Neural cell (in vitro differentiated cells): ENCODE results near the gene GLE1. TPM values are rescaled to one million over a fixed set of nuclear protein-coding genes. Genes with fewer than 3 reads are reported as not detected.

ENCODE experiments used
- H2AFZ ChIP-seq: fragments of 200-600, 300-800 bp; sonication (generic), shearing (Covaris generic); 2 replicates; pipeline ENCODE4 v1.6.0; 2014; ENCODE audit warnings: low read depth, mild to moderate bottlenecking, antibody characterized with exemption, low read length, moderate library complexity
- H3F3A ChIP-seq: fragments of 200-600 bp; shearing (Covaris generic); 2 replicates; pipeline ENCODE4 v1.6.1; 2016; ENCODE audit warnings: mild to moderate bottlenecking, moderate library complexity, mixed read lengths, antibody characterized with exemption, low read length; ENCODE audit not compliant: insufficient read depth, poor library complexity, severe bottlenecking
- H3K27ac ChIP-seq: fragments of 200-600, 300-800 bp; sonication (generic), shearing (Covaris generic); 2 replicates; pipeline ENCODE4 v1.5.1; 2014; ENCODE audit warnings: mild to moderate bottlenecking, low read length, moderate library complexity
- H3K27me3 ChIP-seq: fragments of 300-800, 200-600 bp; sonication (generic), shearing (Covaris generic); 2 replicates; pipeline ENCODE4 v1.6.0; 2014; ENCODE audit warnings: mild to moderate bottlenecking, low read depth, low read length, moderate library complexity; ENCODE audit not compliant: insufficient read depth
- H3K36me3 ChIP-seq: fragments of 300-800, 200-600 bp; sonication (generic), shearing (Covaris generic); 2 replicates; pipeline ENCODE4 v1.5.1; 2014; ENCODE audit warnings: mild to moderate bottlenecking, antibody characterized with exemption, low read length, moderate library complexity; ENCODE audit not compliant: insufficient read depth
- H3K4me2 ChIP-seq: fragments of 300-800, 200-600 bp; sonication (generic), shearing (Covaris generic); 2 replicates; pipeline ENCODE4 v1.6.0; 2014; ENCODE audit warnings: mild to moderate bottlenecking, low read length
- H3K4me3 ChIP-seq: fragments of 300-800, 200-600 bp; sonication (generic), shearing (Covaris generic); 2 replicates; pipeline ENCODE4 v1.5.1; 2014; ENCODE audit warnings: mild to moderate bottlenecking, low read length, moderate library complexity
- H3K79me2 ChIP-seq: fragments of 200-600 bp; shearing (Covaris generic); replicated peaks from 2 replicates; pipeline ENCODE4 v1.6.0; 2014; ENCODE audit warnings: mild to moderate bottlenecking, low read length, moderate library complexity; ENCODE audit not compliant: insufficient read depth
- H3K9ac ChIP-seq: fragments of 300-800, 200-600 bp; sonication (generic), shearing (Covaris generic); 2 replicates; pipeline ENCODE4 v1.6.1; 2016; ENCODE audit warnings: mild to moderate bottlenecking, low read length, mixed read lengths
- H3K9me2 ChIP-seq: fragments of 200-600 bp; shearing (Covaris generic); 2 replicates; pipeline ENCODE4 v1.6.1; 2016; ENCODE audit warnings: mild to moderate bottlenecking, low read length, mixed read lengths; ENCODE audit not compliant: insufficient read depth
- H3K9me3 ChIP-seq: fragments of 200-600, 300-800 bp; sonication (generic), shearing (Covaris generic); 2 replicates; pipeline ENCODE4 v1.6.1; 2016; ENCODE audit warnings: mild to moderate bottlenecking, mixed run types, low read length, moderate library complexity, mixed read lengths
- H4K20me1 ChIP-seq: fragments of 200-600 bp; shearing (Covaris generic); 2 replicates; pipeline ENCODE4 v1.6.1; 2016; ENCODE audit warnings: mild to moderate bottlenecking, mixed run types; ENCODE audit not compliant: insufficient read depth
- EZH2 ChIP-seq: fragments of 200-600, 300-800 bp; shearing (Covaris generic), sonication (generic); IDR thresholded peaks from 2 replicates; pipeline ENCODE4 v1.6.1; 2014; ENCODE audit warnings: antibody characterized with exemption, low read length, borderline replicate concordance, mild to moderate bottlenecking; ENCODE audit not compliant: insufficient read depth, poor library complexity, severe bottlenecking
- RAD21 ChIP-seq: fragments of 450-650 bp; conservative IDR thresholded peaks from 2 replicates; pipeline ENCODE4 v1.6.1; 2014; ENCODE audit warnings: antibody characterized with exemption, mild to moderate bottlenecking, moderate library complexity
- SMC3 ChIP-seq: fragments of 450-650 bp; conservative IDR thresholded peaks from 2 replicates; pipeline ENCODE4 v1.6.1; 2014; ENCODE audit warnings: antibody characterized with exemption, mild to moderate bottlenecking, moderate library complexity; ENCODE audit not compliant: poor library complexity
- polyA plus RNA-seq: library from polyadenylated mRNA; depleted of rRNA; stranded (reverse); fragments of >200 nt; gene quantifications from 2 replicates; pipeline ENCODE4 v1.2.3, GENCODE V29; 2014
- TF ChIP-seq, protein P1 (sequence below): IDR thresholded peaks from 2 replicates; pipeline ENCODE4 v1.6.1; 2012; ENCODE audit warnings: borderline replicate concordance

Gene GLE1
- polyA plus RNA-seq, 1 donor from 2014 or later, result 29.6 TPM

DNA sequence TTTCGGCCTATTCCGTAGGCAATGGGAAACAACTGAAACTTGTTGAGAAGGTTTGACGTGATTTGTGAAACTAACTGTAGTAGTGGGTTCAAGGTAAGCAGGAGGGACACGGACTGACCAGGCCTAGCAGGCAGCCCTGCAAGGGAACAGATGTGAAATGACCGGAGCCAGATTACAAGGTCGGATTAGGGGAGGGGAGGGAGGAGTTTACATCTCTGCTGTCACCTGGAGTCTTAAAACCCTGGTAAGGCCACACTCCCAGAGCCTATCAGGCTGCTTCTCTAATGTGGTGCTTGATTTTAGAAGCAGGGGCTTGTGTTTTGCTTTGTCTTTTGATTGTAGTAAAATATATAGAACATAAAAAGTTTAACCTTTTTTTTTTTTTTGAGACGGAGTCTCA lies 44.4 kb downstream of the GLE1 start:
- H3K4me3 ChIP-seq, result no peak overlapping the region
- no peaks in the 10 kb centered on the region for H4K20me1 ChIP-seq
- no peak overlapping the region for H3K27ac ChIP-seq
- H3K4me2 ChIP-seq, result no peak overlapping the region
- TF ChIP-seq RAD21, result no peak
- no peaks in the 10 kb centered on the region for H3K36me3 ChIP-seq
- no peaks in the 10 kb centered on the region for H3K9me3 ChIP-seq
- peaks cover 9% of the 10 kb centered on the region for H3F3A ChIP-seq
- no peaks in the 10 kb centered on the region for H3K27me3 ChIP-seq
- no peak overlapping the region for H2AFZ ChIP-seq
- H3K9me2 ChIP-seq, result no peaks in the 10 kb centered on the region
- H3K79me2 ChIP-seq, result peaks cover 15% of the 10 kb centered on the region
- no peak overlapping the region for H3K9ac ChIP-seq

DNA sequence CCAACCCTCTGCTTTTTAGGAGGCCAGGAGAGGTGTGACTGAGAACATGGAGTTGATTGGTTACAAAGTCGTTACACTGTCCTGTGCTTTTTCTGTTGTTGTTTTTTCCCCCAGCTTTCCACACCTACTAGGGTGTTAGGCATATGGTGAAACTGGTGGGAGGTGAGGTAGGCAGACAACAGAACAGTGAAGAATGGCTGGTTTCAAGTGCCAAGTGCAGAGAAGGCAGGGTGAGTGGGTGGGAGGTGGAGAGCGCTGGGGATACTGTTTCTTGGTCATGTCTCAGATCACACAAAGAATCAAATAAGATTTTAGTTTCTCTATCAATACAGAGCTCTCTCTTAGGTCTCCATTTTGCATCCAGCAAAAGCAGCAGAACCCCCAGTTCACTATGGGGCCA lies 45.7 kb downstream of the GLE1 start:
- peak overlapping the region; percentile 87 for H3K4me2 ChIP-seq
- no peaks in the 10 kb centered on the region for H3K9me2 ChIP-seq
- H4K20me1 ChIP-seq, result peaks cover 10% of the 10 kb centered on the region
- H2AFZ ChIP-seq, result peak overlapping the region; percentile 35
- peaks cover 28% of the 10 kb centered on the region for H3K79me2 ChIP-seq
- no peaks in the 10 kb centered on the region for H3K9me3 ChIP-seq
- H3K27me3 ChIP-seq, result no peaks in the 10 kb centered on the region
- TF ChIP-seq, protein P1, sequence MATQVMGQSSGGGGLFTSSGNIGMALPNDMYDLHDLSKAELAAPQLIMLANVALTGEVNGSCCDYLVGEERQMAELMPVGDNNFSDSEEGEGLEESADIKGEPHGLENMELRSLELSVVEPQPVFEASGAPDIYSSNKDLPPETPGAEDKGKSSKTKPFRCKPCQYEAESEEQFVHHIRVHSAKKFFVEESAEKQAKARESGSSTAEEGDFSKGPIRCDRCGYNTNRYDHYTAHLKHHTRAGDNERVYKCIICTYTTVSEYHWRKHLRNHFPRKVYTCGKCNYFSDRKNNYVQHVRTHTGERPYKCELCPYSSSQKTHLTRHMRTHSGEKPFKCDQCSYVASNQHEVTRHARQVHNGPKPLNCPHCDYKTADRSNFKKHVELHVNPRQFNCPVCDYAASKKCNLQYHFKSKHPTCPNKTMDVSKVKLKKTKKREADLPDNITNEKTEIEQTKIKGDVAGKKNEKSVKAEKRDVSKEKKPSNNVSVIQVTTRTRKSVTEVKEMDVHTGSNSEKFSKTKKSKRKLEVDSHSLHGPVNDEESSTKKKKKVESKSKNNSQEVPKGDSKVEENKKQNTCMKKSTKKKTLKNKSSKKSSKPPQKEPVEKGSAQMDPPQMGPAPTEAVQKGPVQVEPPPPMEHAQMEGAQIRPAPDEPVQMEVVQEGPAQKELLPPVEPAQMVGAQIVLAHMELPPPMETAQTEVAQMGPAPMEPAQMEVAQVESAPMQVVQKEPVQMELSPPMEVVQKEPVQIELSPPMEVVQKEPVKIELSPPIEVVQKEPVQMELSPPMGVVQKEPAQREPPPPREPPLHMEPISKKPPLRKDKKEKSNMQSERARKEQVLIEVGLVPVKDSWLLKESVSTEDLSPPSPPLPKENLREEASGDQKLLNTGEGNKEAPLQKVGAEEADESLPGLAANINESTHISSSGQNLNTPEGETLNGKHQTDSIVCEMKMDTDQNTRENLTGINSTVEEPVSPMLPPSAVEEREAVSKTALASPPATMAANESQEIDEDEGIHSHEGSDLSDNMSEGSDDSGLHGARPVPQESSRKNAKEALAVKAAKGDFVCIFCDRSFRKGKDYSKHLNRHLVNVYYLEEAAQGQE, result no peak
- TF ChIP-seq EZH2 (no peak), SMC3 (no peak), RAD21 (no peak)
- peak overlapping the region; percentile 82 for H3K27ac ChIP-seq
- H3K4me3 ChIP-seq, result peak overlapping the region; percentile 98
- peaks cover 12% of the 10 kb centered on the region for H3F3A ChIP-seq
- H3K36me3 ChIP-seq, result no peaks in the 10 kb centered on the region
- H3K9ac ChIP-seq, result peak overlapping the region; percentile 96

GRCh38 chr9:128550770-128551656 lies 46.5 kb downstream of the GLE1 start:
- H3K4me3 ChIP-seq, result peak overlapping the region; percentile 98
- TF ChIP-seq RAD21 (no peak), SMC3 (no peak)
- H3K79me2 ChIP-seq, result peaks cover 36% of the 10 kb centered on the region
- peaks cover 12% of the 10 kb centered on the region for H3F3A ChIP-seq
- peak overlapping the region; percentile 82 for H3K27ac ChIP-seq
- H3K27me3 ChIP-seq, result no peaks in the 10 kb centered on the region
- H4K20me1 ChIP-seq, result peaks cover 10% of the 10 kb centered on the region
- no peaks in the 10 kb centered on the region for H3K9me2 ChIP-seq
- H3K9me3 ChIP-seq, result no peaks in the 10 kb centered on the region
- peak overlapping the region; percentile 87 for H3K4me2 ChIP-seq
- peak overlapping the region; percentile 51 for H2AFZ ChIP-seq
- H3K9ac ChIP-seq, result peak overlapping the region; percentile 96
- H3K36me3 ChIP-seq, result no peaks in the 10 kb centered on the region
